HL-60 (cell line): ENCODE measurements around the gene SLC9A7.

Experiments
- POLR2AphosphoS5 ChIP-seq: IDR thresholded peaks from 2 replicates; pipeline ENCODE4 v1.6.1; 2012; ENCODE audit warnings: low read depth
- TF ChIP-seq, protein P1 (sequence below): IDR thresholded peaks from one replicate; pipeline ENCODE4 v1.5.1; 2011; ENCODE audit warnings: low read length, control low read depth, inconsistent platforms; ENCODE audit not compliant: insufficient read depth

DNA sequence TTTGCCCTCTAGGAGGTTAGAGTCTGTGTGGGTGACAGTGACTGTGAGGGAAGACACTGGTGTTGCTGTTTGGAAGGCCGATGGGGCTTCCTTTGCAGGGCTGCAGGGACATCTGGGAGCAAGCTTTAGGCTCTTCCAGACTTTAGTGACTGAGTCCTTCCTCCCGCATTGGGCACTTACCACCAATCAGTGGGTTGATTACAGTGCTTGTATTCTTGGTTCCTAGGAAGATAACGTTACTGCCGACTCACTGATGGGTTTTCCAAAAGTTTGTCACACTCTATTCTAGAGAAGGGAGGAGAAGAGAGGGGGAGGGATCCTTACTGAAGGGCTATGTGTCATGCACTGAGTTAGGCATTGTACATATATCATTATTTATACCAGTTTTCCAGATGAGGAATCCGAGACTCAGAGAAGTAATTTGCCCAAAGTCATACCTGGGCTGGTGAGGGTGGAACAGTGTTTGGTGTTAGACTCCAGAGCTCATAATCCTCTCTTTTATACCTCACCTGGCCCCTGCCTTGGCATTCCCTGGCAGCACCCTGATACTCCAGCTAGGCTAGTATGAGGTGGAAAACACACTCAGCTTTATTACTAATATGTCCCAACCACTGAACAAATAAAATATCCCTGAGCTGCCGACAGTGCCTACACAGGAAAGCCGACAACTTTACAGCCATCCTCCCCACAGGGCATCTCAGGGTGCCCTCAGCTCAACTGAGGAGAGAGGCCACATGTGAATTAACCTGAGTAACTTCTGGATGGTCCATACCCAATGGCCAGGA, 181.5 kb downstream of the SLC9A7 start:
- TF ChIP-seq POLR2AphosphoS5: no peak
- TF ChIP-seq, protein P1, sequence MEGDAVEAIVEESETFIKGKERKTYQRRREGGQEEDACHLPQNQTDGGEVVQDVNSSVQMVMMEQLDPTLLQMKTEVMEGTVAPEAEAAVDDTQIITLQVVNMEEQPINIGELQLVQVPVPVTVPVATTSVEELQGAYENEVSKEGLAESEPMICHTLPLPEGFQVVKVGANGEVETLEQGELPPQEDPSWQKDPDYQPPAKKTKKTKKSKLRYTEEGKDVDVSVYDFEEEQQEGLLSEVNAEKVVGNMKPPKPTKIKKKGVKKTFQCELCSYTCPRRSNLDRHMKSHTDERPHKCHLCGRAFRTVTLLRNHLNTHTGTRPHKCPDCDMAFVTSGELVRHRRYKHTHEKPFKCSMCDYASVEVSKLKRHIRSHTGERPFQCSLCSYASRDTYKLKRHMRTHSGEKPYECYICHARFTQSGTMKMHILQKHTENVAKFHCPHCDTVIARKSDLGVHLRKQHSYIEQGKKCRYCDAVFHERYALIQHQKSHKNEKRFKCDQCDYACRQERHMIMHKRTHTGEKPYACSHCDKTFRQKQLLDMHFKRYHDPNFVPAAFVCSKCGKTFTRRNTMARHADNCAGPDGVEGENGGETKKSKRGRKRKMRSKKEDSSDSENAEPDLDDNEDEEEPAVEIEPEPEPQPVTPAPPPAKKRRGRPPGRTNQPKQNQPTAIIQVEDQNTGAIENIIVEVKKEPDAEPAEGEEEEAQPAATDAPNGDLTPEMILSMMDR: no peak
